ENCODE data around the gene EIF4E1B. TPM values are rescaled to one million over a fixed set of nuclear protein-coding genes. Genes with fewer than 3 reads are reported as not detected.

Gene EIF4E1B
- total and polyA plus RNA-seq, 2 experiments from 2014 or later, result 0.17 TPM; not detected in 1

DNA sequence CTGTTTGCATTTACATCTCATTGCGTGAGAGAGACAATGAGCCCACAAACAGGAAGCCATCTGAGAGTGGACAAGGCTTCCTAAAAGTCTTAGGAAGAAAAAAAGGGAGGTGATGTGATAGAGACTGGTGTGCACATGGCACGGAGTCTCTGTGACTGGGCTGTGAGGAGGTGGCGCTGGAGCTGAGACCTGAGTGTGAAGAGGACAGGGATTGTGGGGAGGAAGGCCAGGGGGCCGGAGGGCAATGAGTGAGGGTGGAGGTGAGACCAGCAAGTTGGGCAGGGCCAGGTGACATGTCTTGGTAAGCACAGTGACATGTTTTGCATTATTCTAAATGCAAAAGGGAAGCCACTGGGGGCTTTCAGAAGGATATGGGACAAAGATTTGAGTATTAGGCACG, 61.9 kb downstream of the EIF4E1B start:
- H2AFZ ChIP-seq, result 0 out of 2 replicates have a peak overlapping the region, but pooled peaks have one; percentile 59
- H3F3A ChIP-seq (replicated peaks; ENCODE audit: low read depth), result peaks cover 4% of the 10 kb centered on the region; the same call in 1 of the 2 replicates
- no peaks in the 10 kb centered on the region for H3K27me3 ChIP-seq (ENCODE audit: insufficient read depth)
- Mint-ChIP-seq H3K36me3 (ENCODE audit: low read depth) (peaks cover under 1% of the 10 kb centered on the region; the same call in 1 of the 3 replicates), H3K9me3 (peaks cover 9% of the 10 kb centered on the region; the same call in 2 of the 3 replicates), H3K4me3 (no peak overlapping the region), H3K27ac (no peak overlapping the region), H3K27me3 (ENCODE audit: insufficient read depth, low read depth, poor library complexity) (peaks cover 16% of the 10 kb centered on the region), H3K4me1 (peaks cover 34% of the 10 kb centered on the region)
- H3K27ac ChIP-seq (ENCODE audit: low read depth), result no peak overlapping the region
- no peaks in the 10 kb centered on the region for H3K36me3 ChIP-seq (ENCODE audit: insufficient read depth)
- H4K20me1 ChIP-seq (replicated peaks; ENCODE audit: insufficient read depth), result no peaks in the 10 kb centered on the region
- DNase-seq (ENCODE audit: low spot score) (no peak), ATAC-seq (no peak)
- H3K4me1 ChIP-seq (ENCODE audit: insufficient read depth), result peaks cover 17% of the 10 kb centered on the region
- peak overlapping the region; percentile 55 for H3K4me2 ChIP-seq
- no peaks in the 10 kb centered on the region for H3K9me2 ChIP-seq (ENCODE audit: insufficient read depth)
- TF ChIP-seq, protein P1, sequence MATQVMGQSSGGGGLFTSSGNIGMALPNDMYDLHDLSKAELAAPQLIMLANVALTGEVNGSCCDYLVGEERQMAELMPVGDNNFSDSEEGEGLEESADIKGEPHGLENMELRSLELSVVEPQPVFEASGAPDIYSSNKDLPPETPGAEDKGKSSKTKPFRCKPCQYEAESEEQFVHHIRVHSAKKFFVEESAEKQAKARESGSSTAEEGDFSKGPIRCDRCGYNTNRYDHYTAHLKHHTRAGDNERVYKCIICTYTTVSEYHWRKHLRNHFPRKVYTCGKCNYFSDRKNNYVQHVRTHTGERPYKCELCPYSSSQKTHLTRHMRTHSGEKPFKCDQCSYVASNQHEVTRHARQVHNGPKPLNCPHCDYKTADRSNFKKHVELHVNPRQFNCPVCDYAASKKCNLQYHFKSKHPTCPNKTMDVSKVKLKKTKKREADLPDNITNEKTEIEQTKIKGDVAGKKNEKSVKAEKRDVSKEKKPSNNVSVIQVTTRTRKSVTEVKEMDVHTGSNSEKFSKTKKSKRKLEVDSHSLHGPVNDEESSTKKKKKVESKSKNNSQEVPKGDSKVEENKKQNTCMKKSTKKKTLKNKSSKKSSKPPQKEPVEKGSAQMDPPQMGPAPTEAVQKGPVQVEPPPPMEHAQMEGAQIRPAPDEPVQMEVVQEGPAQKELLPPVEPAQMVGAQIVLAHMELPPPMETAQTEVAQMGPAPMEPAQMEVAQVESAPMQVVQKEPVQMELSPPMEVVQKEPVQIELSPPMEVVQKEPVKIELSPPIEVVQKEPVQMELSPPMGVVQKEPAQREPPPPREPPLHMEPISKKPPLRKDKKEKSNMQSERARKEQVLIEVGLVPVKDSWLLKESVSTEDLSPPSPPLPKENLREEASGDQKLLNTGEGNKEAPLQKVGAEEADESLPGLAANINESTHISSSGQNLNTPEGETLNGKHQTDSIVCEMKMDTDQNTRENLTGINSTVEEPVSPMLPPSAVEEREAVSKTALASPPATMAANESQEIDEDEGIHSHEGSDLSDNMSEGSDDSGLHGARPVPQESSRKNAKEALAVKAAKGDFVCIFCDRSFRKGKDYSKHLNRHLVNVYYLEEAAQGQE (IDR thresholded peaks at IDR 0.05; ENCODE audit: unreplicated experiment), result no peak
- no peak for TF ChIP-seq ETS1 (IDR thresholded peaks at IDR 0.05)
- TF ChIP-seq EZH2phosphoT487 (IDR thresholded peaks at IDR 0.05; ENCODE audit: unreplicated experiment), result no peak
- no peak for TF ChIP-seq POLR2AphosphoS5 (IDR thresholded peaks at IDR 0.05; ENCODE audit: low read depth)
- no peak for TF ChIP-seq ZNF331 (CRISPR knock-in tag; IDR thresholded peaks at IDR 0.05; ENCODE audit: low read depth)
- TF ChIP-seq EZH2 (IDR thresholded peaks at IDR 0.05; ENCODE audit: low read depth, unreplicated experiment), result no peak
- no peak for TF ChIP-seq NANOG (IDR thresholded peaks at IDR 0.05; ENCODE audit: borderline replicate concordance)
- TF ChIP-seq CTCF (conservative IDR thresholded peaks at IDR 0.05; ENCODE audit: low read depth in 2 of 2), result no peak
- TF ChIP-seq, protein P2, sequence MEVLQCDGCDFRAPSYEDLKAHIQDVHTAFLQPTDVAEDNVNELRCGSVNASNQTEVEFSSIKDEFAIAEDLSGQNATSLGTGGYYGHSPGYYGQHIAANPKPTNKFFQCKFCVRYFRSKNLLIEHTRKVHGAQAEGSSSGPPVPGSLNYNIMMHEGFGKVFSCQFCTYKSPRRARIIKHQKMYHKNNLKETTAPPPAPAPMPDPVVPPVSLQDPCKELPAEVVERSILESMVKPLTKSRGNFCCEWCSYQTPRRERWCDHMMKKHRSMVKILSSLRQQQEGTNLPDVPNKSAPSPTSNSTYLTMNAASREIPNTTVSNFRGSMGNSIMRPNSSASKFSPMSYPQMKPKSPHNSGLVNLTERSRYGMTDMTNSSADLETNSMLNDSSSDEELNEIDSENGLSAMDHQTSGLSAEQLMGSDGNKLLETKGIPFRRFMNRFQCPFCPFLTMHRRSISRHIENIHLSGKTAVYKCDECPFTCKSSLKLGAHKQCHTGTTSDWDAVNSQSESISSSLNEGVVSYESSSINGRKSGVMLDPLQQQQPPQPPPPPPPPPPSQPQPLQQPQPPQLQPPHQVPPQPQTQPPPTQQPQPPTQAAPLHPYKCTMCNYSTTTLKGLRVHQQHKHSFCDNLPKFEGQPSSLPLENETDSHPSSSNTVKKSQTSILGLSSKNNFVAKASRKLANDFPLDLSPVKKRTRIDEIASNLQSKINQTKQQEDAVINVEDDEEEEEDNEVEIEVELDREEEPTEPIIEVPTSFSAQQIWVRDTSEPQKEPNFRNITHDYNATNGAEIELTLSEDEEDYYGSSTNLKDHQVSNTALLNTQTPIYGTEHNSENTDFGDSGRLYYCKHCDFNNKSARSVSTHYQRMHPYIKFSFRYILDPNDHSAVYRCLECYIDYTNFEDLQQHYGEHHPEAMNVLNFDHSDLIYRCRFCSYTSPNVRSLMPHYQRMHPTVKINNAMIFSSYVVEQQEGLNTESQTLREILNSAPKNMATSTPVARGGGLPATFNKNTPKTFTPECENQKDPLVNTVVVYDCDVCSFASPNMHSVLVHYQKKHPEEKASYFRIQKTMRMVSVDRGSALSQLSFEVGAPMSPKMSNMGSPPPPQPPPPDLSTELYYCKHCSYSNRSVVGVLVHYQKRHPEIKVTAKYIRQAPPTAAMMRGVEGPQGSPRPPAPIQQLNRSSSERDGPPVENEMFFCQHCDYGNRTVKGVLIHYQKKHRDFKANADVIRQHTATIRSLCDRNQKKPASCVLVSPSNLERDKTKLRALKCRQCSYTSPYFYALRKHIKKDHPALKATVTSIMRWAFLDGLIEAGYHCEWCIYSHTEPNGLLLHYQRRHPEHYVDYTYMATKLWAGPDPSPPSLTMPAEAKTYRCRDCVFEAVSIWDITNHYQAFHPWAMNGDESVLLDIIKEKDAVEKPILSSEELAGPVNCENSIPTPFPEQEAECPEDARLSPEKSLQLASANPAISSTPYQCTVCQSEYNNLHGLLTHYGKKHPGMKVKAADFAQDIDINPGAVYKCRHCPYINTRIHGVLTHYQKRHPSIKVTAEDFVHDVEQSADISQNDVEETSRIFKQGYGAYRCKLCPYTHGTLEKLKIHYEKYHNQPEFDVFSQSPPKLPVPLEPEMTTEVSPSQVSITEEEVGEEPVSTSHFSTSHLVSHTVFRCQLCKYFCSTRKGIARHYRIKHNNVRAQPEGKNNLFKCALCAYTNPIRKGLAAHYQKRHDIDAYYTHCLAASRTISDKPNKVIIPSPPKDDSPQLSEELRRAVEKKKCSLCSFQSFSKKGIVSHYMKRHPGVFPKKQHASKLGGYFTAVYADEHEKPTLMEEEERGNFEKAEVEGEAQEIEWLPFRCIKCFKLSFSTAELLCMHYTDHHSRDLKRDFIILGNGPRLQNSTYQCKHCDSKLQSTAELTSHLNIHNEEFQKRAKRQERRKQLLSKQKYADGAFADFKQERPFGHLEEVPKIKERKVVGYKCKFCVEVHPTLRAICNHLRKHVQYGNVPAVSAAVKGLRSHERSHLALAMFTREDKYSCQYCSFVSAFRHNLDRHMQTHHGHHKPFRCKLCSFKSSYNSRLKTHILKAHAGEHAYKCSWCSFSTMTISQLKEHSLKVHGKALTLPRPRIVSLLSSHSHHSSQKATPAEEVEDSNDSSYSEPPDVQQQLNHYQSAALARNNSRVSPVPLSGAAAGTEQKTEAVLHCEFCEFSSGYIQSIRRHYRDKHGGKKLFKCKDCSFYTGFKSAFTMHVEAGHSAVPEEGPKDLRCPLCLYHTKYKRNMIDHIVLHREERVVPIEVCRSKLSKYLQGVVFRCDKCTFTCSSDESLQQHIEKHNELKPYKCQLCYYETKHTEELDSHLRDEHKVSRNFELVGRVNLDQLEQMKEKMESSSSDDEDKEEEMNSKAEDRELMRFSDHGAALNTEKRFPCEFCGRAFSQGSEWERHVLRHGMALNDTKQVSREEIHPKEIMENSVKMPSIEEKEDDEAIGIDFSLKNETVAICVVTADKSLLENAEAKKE (CRISPR knock-in tag; IDR thresholded peaks at IDR 0.05), result no peak
- TF ChIP-seq STAT1 (IDR thresholded peaks at IDR 0.05; ENCODE audit: unreplicated experiment), result no peak
- no peak for TF ChIP-seq CREB1 (CRISPR knock-in tag; IDR thresholded peaks at IDR 0.05; ENCODE audit: low read depth)
- no peak for TF ChIP-seq ZNF114 (CRISPR knock-in tag; IDR thresholded peaks at IDR 0.05)
- no peak for TF ChIP-seq JUNB (IDR thresholded peaks at IDR 0.05; ENCODE audit: unreplicated experiment)
- no peaks in the 10 kb centered on the region for H3K79me2 ChIP-seq (replicated peaks; ENCODE audit: insufficient read depth)
- no peak overlapping the region for H3K4me3 ChIP-seq
